HL-60 (cell line): Measurements from ENCODE around the gene FOXP1.

Experiments used
- DNase-seq, 2 experiments: peaks; one replicate each; pipeline ENCODE4 v3.0.0-alpha.2; 2010 to 2020; ENCODE audit warnings: low read depth in 1 of 2, low spot score in 1 of 2
- H3K27ac ChIP-seq: fragments of 250-450 bp; sonication (Bioruptor Pico); replicated peaks from 2 replicates; pipeline ENCODE4 v1.5.1; 2020; ENCODE audit warnings: mild to moderate bottlenecking, moderate library complexity
- H3K27me3 ChIP-seq: fragments of 250-450 bp; sonication (Bioruptor Pico); 2 replicates; pipeline ENCODE4 v1.5.1; 2021; ENCODE audit warnings: mild to moderate bottlenecking, moderate library complexity; ENCODE audit not compliant: insufficient read depth, poor library complexity, severe bottlenecking
- H3K4me3 ChIP-seq: replicated peaks from 2 replicates; pipeline ENCODE4 v1.5.1; 2011; ENCODE audit warnings: mild to moderate bottlenecking, control low read depth, low read length; ENCODE audit not compliant: insufficient read depth
- CTCF ChIP-seq: IDR thresholded peaks from one replicate; pipeline ENCODE4 v1.5.1; 2011; ENCODE audit warnings: low read length, control low read depth, inconsistent platforms; ENCODE audit not compliant: insufficient read depth
- GABPA ChIP-seq: IDR thresholded peaks from 2 replicates; pipeline ENCODE4 v1.6.1; 2012; ENCODE audit warnings: low read depth
- POLR2AphosphoS5 ChIP-seq: IDR thresholded peaks from 2 replicates; pipeline ENCODE4 v1.6.1; 2012; ENCODE audit warnings: low read depth
- REST ChIP-seq: IDR thresholded peaks from 2 replicates; pipeline ENCODE4 v1.6.1; 2012; ENCODE audit warnings: low read depth; ENCODE audit not compliant: insufficient replicate concordance
- SPI1 ChIP-seq: IDR thresholded peaks from 2 replicates; pipeline ENCODE4 v1.6.1; 2012; ENCODE audit warnings: low read depth, mild to moderate bottlenecking, borderline replicate concordance

FOXP1 gene

GRCh38 chr3:71285086-71285485 is 298.4 kb downstream of the FOXP1 start:
- H3K27me3 ChIP-seq, result no peaks in the 10 kb centered on the region
- no peak for DNase-seq
- H3K4me3 ChIP-seq, result no peak overlapping the region
- TF ChIP-seq CTCF, result no peak
- TF ChIP-seq POLR2AphosphoS5, result no peak
- no peak for TF ChIP-seq REST
- TF ChIP-seq SPI1, result no peak
- no peak for TF ChIP-seq GABPA
- H3K27ac ChIP-seq, result no peak overlapping the region

- Histone ChIP-seq H3K27me3 (no peaks in the 10 kb centered on the region), H3K27ac (no peak overlapping the region), H3K4me3 (no peak overlapping the region)
- TF ChIP-seq GABPA, result no peak
- no peak for TF ChIP-seq POLR2AphosphoS5
- TF ChIP-seq SPI1, result no peak
- no peak for TF ChIP-seq REST
- DNase-seq, result no peak
Measured at GRCh38 chr3:71282976-71283375, 300.6 kb downstream of the FOXP1 start.

GRCh38 chr3:71281280-71281679 is 302.2 kb downstream of the FOXP1 start:
- no peak for DNase-seq

More at GRCh38 chr3:71281280-71281679, 302.2 kb downstream of the FOXP1 start:
- H3K27me3 ChIP-seq, result no peaks in the 10 kb centered on the region
- no peak for TF ChIP-seq SPI1
- no peak for TF ChIP-seq POLR2AphosphoS5
- no peak for TF ChIP-seq CTCF
- no peak for TF ChIP-seq REST
- no peak for TF ChIP-seq GABPA
- no peak overlapping the region for H3K4me3 ChIP-seq
- no peak overlapping the region for H3K27ac ChIP-seq
